Measurements from ENCODE around the gene KCND3. TPM values are rescaled to one million over a fixed set of nuclear protein-coding genes. Genes with fewer than 3 reads are reported as not detected.
A peak's percentile ranks its signal among the peaks of the same experiment; 100 is the strongest.

The KCND3 gene
- total RNA-seq, 2 experiments from 2014 or later = not detected

GRCh38 chr1:111786669-111787207 is 202.7 kb downstream of the KCND3 start:
- POLR2A ChIA-PET = no interaction called here
- no peaks in the 10 kb centered on the region for H3K4me1 Mint-ChIP-seq
- H3K9me3 Mint-ChIP-seq = no peaks in the 10 kb centered on the region
- no peak overlapping the region for H3K4me3 Mint-ChIP-seq
- H3K36me3 Mint-ChIP-seq (ENCODE audit: low read depth) = no peaks in the 10 kb centered on the region
- no peak for DNase-seq
- peaks cover 13% of the 10 kb centered on the region for H3K27me3 Mint-ChIP-seq
- CTCF ChIA-PET = interaction anchor here (1.2 kb wide), 1 partner anchor 17 kb away, joined by 3 read pairs; no protein-coding TSS in a partner anchor
- no peak overlapping the region for H3K27ac Mint-ChIP-seq

DNA sequence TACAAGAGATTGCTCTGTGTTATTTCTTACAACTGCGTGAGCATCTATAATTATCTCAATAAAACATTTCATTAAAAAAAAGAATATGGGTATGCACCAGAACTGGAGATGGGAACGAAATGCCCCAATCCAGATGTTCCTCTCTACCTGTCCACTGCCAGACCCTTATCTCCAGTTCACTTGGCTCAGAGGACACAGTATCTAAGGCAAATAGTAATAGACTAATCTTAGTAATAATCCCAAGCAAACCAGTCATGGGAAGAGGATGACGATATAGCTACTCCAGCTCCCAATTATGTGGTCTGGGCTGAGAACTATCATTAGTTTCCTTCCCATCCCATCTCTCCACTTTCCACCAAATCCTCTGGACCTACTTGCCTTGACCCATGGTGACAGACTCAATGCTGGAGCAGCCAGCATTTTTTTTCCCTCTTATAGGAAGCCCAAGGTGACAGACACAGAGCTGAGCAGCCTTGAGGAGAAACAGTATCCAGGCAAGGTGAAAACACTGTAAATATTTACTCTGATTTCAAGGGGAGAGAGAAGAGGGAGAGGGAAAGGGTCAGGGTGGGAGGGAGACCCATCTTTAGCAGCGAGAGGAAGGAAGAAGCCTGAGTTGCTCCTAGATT is 205.1 kb downstream of the KCND3 start:
- H3K4me1 Mint-ChIP-seq = no peaks in the 10 kb centered on the region
- H3K4me3 Mint-ChIP-seq = no peak overlapping the region
- no peak for DNase-seq
- H3K36me3 Mint-ChIP-seq (ENCODE audit: low read depth) = no peaks in the 10 kb centered on the region
- ChIA-PET CTCF (no interaction called here), POLR2A (no interaction called here)
- H3K9me3 Mint-ChIP-seq = no peaks in the 10 kb centered on the region
- H3K27ac Mint-ChIP-seq = no peak overlapping the region
- peaks cover 9% of the 10 kb centered on the region for H3K27me3 Mint-ChIP-seq

DNA sequence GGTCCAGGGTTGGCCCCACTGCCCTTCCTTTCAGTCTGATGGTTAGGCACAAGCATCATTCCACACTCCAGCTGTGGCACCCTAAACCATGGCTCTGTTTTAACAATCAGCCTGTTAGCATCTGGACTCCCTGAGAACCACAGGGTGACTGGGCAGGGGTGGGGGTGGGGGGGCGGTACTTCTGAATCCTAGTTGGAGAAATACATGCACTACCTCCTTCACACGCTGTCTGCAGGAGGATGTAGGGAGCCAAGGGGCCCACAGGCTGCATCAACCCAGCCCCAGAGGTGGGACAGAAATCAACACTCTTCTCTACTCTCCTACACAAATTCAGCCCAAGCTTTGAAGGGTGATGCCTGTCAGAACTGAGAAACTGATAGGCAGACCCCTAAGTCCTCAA is 209.9 kb downstream of the KCND3 start:
- no peak for DNase-seq
- Mint-ChIP-seq H3K9me3 (no peaks in the 10 kb centered on the region), H3K27ac (no peak overlapping the region), H3K27me3 (peaks cover 2% of the 10 kb centered on the region), H3K36me3 (ENCODE audit: low read depth) (no peaks in the 10 kb centered on the region), H3K4me1 (no peaks in the 10 kb centered on the region), H3K4me3 (no peak overlapping the region)
- CTCF ChIA-PET = interaction anchor here (1.4 kb wide), 1 partner anchor 10 kb away, joined by 4 read pairs; no protein-coding TSS in a partner anchor
- POLR2A ChIA-PET = no interaction called here

- Mint-ChIP-seq H3K36me3 (ENCODE audit: low read depth) (no peaks in the 10 kb centered on the region), H3K4me3 (no peak overlapping the region), H3K9me3 (no peaks in the 10 kb centered on the region), H3K27me3 (peaks cover 2% of the 10 kb centered on the region), H3K4me1 (no peaks in the 10 kb centered on the region), H3K27ac (no peak overlapping the region)
- POLR2A ChIA-PET = no interaction called here
- CTCF ChIA-PET = no interaction called here
- no peak for DNase-seq
Measured at GRCh38 chr1:111778541-111779051, 210.9 kb downstream of the KCND3 start.

DNA sequence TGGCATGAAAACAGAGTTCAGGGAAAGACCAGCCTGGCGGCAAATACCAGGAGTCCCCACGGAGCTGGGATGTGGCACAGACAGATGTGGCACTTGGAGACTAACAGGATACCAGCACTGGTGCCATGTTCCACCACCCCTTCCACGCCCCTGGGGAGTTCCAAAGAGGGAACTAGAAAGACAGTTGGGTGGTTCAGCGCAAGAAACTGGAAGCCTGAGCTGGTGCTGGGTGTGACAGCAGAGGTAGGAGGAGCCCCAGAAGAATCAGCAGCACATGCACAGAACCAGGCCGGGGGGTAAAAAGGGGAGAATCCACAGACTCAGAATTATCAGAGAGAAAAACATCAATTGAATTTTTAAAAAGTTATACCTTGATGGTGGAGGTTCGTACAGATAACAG is 211.4 kb downstream of the KCND3 start:
- Mint-ChIP-seq H3K4me3 (no peak overlapping the region), H3K4me1 (no peaks in the 10 kb centered on the region), H3K27ac (no peak overlapping the region), H3K9me3 (no peaks in the 10 kb centered on the region), H3K36me3 (ENCODE audit: low read depth) (no peaks in the 10 kb centered on the region), H3K27me3 (peaks cover 2% of the 10 kb centered on the region)
- no peak for DNase-seq
- POLR2A ChIA-PET = no interaction called here
- CTCF ChIA-PET = no interaction called here

DNA sequence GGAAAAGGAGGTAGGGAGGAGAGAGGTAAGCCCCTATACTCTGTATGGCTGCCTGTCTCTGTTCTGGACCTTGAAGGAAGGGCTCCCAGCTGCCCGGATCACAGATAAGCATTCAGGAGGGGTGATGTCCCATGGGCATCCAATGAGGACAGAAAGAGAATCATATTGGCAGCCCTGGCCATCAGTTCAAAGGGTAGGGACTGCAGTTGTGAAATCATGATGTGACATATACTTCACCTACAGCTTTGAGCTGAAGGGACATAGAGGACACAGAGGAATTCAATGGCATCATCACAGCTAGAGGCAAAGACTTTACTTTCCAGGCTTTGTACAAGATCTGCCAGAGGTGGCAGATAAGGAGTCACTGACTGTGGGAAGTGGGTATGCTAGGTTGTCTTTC is 212.2 kb downstream of the KCND3 start:
- ChIA-PET POLR2A (no interaction called here), CTCF (no interaction called here)
- no peaks in the 10 kb centered on the region for H3K9me3 Mint-ChIP-seq
- no peak overlapping the region for H3K4me3 Mint-ChIP-seq
- no peak overlapping the region for H3K27ac Mint-ChIP-seq
- no peak for DNase-seq
- H3K4me1 Mint-ChIP-seq = no peaks in the 10 kb centered on the region
- no peaks in the 10 kb centered on the region for H3K36me3 Mint-ChIP-seq (ENCODE audit: low read depth)
- no peaks in the 10 kb centered on the region for H3K27me3 Mint-ChIP-seq

DNA sequence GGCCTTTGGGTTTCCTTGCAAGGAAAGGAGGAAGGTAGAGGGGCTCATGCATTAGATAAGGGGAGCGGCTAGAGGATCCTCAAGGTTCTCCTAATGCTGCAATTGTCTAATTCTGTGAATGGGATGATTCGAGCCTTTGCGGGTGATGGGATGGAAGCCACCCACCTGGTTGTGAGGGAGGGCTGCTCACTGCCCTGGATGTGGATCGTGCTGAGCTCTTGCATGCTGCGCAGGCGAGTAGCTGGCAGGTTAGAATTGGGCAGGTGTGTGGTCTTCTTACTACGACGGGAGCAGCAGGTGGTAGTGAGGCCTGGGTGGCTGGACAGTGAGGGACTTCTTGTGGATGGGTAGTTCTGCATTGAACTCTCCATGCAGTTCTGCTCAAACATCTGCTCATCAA is 212.6 kb downstream of the KCND3 start:
- ChIA-PET POLR2A (no interaction called here), CTCF (no interaction called here)

DNA sequence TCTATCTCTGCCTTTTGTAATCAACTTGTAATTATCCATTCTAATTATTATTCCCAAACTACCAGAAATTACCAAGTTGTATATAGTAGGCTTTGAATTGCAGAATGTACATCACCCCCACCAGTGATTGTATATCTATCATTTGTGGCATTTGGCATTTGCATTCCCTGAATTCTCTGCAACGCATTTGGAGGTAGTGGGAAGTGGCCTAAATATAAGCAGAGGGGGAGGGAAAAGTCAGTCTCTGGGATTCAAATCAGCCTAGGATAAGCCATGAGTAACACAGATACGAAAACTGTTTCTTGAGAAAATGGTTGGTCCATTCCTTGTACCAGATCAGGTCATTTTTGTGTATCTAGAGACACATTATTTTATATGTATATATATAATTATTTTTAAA is 213.1 kb downstream of the KCND3 start:
- Mint-ChIP-seq H3K4me1 (no peaks in the 10 kb centered on the region), H3K9me3 (no peaks in the 10 kb centered on the region), H3K27me3 (no peaks in the 10 kb centered on the region), H3K27ac (no peak overlapping the region), H3K36me3 (ENCODE audit: low read depth) (no peaks in the 10 kb centered on the region), H3K4me3 (no peak overlapping the region)
- POLR2A ChIA-PET = no interaction called here
- no peak for DNase-seq
- CTCF ChIA-PET = no interaction called here

More for the DNA sequence above, 212.6 kb downstream of the KCND3 start:
- H3K9me3 Mint-ChIP-seq = no peaks in the 10 kb centered on the region
- H3K36me3 Mint-ChIP-seq (ENCODE audit: low read depth) = no peaks in the 10 kb centered on the region
- H3K27me3 Mint-ChIP-seq = no peaks in the 10 kb centered on the region
- no peak overlapping the region for H3K27ac Mint-ChIP-seq
- no peak for DNase-seq
- H3K4me1 Mint-ChIP-seq = no peaks in the 10 kb centered on the region
- H3K4me3 Mint-ChIP-seq = no peak overlapping the region

GRCh38 chr1:111775966-111776365 is 213.5 kb downstream of the KCND3 start:
- Mint-ChIP-seq H3K9me3 (no peaks in the 10 kb centered on the region), H3K4me3 (no peak overlapping the region), H3K27ac (no peak overlapping the region), H3K36me3 (ENCODE audit: low read depth) (no peaks in the 10 kb centered on the region), H3K4me1 (no peaks in the 10 kb centered on the region), H3K27me3 (no peaks in the 10 kb centered on the region)
- CTCF ChIA-PET = no interaction called here
- no peak for DNase-seq
- POLR2A ChIA-PET = no interaction called here

DNA sequence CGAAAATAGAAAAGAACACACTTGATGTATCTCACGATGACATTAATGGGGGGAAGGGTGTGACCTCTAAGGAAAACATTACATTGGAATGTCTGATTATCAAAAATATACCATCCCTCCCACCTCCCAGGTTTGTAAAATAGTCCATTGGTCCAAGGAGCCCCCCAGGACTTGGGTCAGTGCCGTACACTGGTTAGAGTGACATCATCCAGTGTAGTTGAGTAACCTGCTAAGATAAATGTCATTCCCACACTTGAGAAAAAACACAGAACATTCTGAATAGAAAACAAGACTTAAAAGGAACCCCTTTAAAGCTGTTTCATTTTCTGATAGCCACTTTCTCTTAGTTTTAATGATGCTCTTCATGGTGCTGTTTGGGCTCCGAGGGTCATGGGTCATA is 218.6 kb downstream of the KCND3 start:
- Mint-ChIP-seq H3K36me3 (ENCODE audit: low read depth) (peaks cover 12% of the 10 kb centered on the region), H3K9me3 (no peaks in the 10 kb centered on the region), H3K4me1 (peaks cover 6% of the 10 kb centered on the region), H3K27ac (no peak overlapping the region), H3K27me3 (no peaks in the 10 kb centered on the region), H3K4me3 (no peak overlapping the region)
- POLR2A ChIA-PET = no interaction called here
- DNase-seq = no peak
- CTCF ChIA-PET = interaction anchor here (1.8 kb wide), 1 partner anchor 11 kb away, joined by 6 read pairs; no protein-coding TSS in a partner anchor

DNA sequence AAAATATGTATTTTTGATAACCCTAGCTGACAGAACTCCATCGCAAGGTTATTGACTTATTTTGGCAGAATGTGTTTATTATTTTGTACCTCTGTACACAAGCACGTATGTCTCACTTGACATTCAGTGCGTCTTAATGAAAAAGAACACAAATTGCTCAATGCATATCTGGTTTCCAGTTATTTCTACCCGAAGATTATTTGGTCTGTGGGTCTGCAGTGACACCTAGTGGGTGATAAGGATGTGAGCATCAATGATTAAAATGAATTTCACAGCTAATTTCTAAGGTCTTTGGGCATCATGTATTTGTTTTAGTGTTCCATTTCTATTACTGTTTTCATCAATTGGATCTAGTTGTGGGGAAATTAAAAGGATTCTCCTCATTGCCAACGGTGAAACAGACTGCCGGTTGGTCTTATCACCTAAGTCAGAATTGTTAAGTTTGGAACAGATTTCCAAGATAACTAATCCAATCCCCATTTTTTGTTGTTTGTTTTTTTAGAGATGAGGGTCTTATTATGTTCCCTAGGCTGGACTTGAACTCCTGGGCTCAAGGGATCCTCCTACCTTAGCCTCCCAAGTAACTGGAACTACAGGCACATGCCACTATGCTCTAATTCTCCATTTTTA is 219.8 kb downstream of the KCND3 start:
- Mint-ChIP-seq H3K27ac (no peak overlapping the region), H3K27me3 (no peaks in the 10 kb centered on the region), H3K4me3 (no peak overlapping the region), H3K9me3 (no peaks in the 10 kb centered on the region), H3K4me1 (peaks cover 6% of the 10 kb centered on the region), H3K36me3 (ENCODE audit: low read depth) (peaks cover 22% of the 10 kb centered on the region)
- DNase-seq = peak; percentile 70
- POLR2A ChIA-PET = no interaction called here
- CTCF ChIA-PET = interaction anchor here (0.6 to 1.7 kb wide), 14 partner anchors 9 to 326 kb away, joined by 3 to 7 read pairs (median 4); no protein-coding TSS in a partner anchor

- Mint-ChIP-seq H3K4me1 (peaks cover 6% of the 10 kb centered on the region), H3K4me3 (no peak overlapping the region), H3K27me3 (no peaks in the 10 kb centered on the region), H3K9me3 (no peaks in the 10 kb centered on the region), H3K27ac (no peak overlapping the region), H3K36me3 (ENCODE audit: low read depth) (peaks cover 27% of the 10 kb centered on the region)
- POLR2A ChIA-PET = interaction anchor here (0.7 kb wide), 1 partner anchor 589 kb away, joined by 3 read pairs; no protein-coding TSS in a partner anchor
- DNase-seq = no peak
- CTCF ChIA-PET = interaction anchor here (0.5 to 1.8 kb wide), 8 partner anchors 8 to 368 kb away, joined by 3 to 7 read pairs (median 4); no protein-coding TSS in a partner anchor
Measured at GRCh38 chr1:111768625-111769024, 220.8 kb downstream of the KCND3 start.

- peaks cover 6% of the 10 kb centered on the region for H3K4me1 Mint-ChIP-seq
- H3K36me3 Mint-ChIP-seq (ENCODE audit: low read depth) = peaks cover 31% of the 10 kb centered on the region
- ChIA-PET POLR2A (interaction anchor here (0.7 kb wide), 1 partner anchor 588 kb away, joined by 3 read pairs; no protein-coding TSS in a partner anchor), CTCF (interaction anchor here (0.5 to 2.3 kb wide), 10 partner anchors 12 to 545 kb away, joined by 3 to 12 read pairs (median 4); partner anchors contain the start of gene DDX20)
- H3K27ac Mint-ChIP-seq = no peak overlapping the region
- H3K4me3 Mint-ChIP-seq = no peak overlapping the region
- no peak for DNase-seq
- no peaks in the 10 kb centered on the region for H3K27me3 Mint-ChIP-seq
- H3K9me3 Mint-ChIP-seq = no peaks in the 10 kb centered on the region
Measured at GRCh38 chr1:111768023-111768422, 221.4 kb downstream of the KCND3 start.
